Thoracic aorta (tissue), 2 donors: ENCODE results near the gene EGFLAM. TPM values are rescaled to one million over a fixed set of nuclear protein-coding genes. Genes with fewer than 3 reads are reported as not detected.

Experiments
- ATAC-seq: fragments of 150-250 bp; one replicate; pipeline ENCODE4 v1.8.0; 2017; ENCODE audit warnings: low read depth; ENCODE audit not compliant: insufficient number of reproducible peaks, low FRiP score
- DNase-seq: peaks from one replicate; pipeline ENCODE4 v3.0.0-alpha.2; 2020; ENCODE audit warnings: low spot score
- H3K27ac ChIP-seq, 2 donors: fragments of 200-600 bp; sonication (generic); 1 replicate in 1 of 2; 2 replicates in 1 of 2; pipeline ENCODE4 v1.5.1; 2016; ENCODE audit warnings: mild to moderate bottlenecking in 2 of 2, moderate library complexity in 2 of 2
- H3K27me3 ChIP-seq: fragments of 200-600 bp; sonication (generic); replicated peaks from 2 replicates; pipeline ENCODE4 v1.6.0; 2016; ENCODE audit warnings: mild to moderate bottlenecking; ENCODE audit not compliant: insufficient read depth
- H3K36me3 ChIP-seq: fragments of 200-600 bp; sonication (generic); one replicate; pipeline ENCODE4 v1.5.1; 2016
- H3K4me1 ChIP-seq, 2 donors: fragments of 200-600 bp; sonication (generic); 1 replicate in 1 of 2; 2 replicates in 1 of 2; pipeline versions ENCODE4 v1.5.1 to v1.6.0; 2016; ENCODE audit warnings: low read depth in 2 of 2, mild to moderate bottlenecking in 1 of 2; ENCODE audit not compliant: control insufficient read depth in 1 of 2
- H3K4me3 ChIP-seq: fragments of 200-600 bp; sonication (generic); 2 replicates; pipeline ENCODE4 v1.5.1; 2016; ENCODE audit warnings: mild to moderate bottlenecking
- H3K9me3 ChIP-seq: fragments of 200-600 bp; sonication (generic); 2 replicates; pipeline ENCODE4 v1.5.1; 2016
- CTCF ChIP-seq: fragments of 200-600 bp; sonication (generic); IDR thresholded peaks from one replicate; pipeline ENCODE4 v1.5.1; 2019; ENCODE audit warnings: antibody characterized with exemption
- total RNA-seq, 2 donors: library from RNA; depleted of rRNA; stranded (reverse); fragments of >200 nt; gene quantifications; one replicate each; pipeline versions ENCODE4 v1.1.0 to v1.2.3, GENCODE V29; 2016

EGFLAM gene
- total RNA-seq, 2 donors from 2014 or later: 10.7 to 23.4 TPM

- Histone ChIP-seq H3K4me3 (no peak overlapping the region), H3K36me3 (no peaks in the 10 kb centered on the region), H3K9me3 (no peaks in the 10 kb centered on the region), H3K27ac (no peak overlapping the region), H3K4me1 (no peaks in the 10 kb centered on the region), H3K27me3 (no peaks in the 10 kb centered on the region)
- DNase-seq (no peak), ATAC-seq (no peak)
- TF ChIP-seq CTCF: no peak
Observed at GRCh38 chr5:38240212-38240611, 18.1 kb upstream of the EGFLAM start.

DNA sequence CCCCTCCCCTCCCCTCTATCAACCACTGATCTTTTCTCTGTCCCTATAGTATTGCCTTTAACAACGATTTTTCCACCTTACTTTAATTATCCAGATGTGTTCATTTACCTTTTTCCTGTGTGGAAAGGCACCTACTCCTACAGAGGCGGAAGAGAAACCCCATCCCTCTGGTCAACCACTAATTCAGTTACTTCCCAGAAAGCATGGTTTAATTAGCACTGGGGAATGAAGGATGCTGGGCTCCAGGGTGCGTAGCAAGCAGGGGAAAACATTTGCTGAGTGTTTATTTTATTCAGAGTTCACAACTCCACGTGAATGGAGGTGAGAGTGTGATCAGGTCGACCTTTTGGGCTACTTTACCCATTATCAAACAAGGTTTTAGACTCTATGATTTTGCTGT, 16.7 kb upstream of the EGFLAM start:
- no peaks in the 10 kb centered on the region for H3K4me1 ChIP-seq

DNA sequence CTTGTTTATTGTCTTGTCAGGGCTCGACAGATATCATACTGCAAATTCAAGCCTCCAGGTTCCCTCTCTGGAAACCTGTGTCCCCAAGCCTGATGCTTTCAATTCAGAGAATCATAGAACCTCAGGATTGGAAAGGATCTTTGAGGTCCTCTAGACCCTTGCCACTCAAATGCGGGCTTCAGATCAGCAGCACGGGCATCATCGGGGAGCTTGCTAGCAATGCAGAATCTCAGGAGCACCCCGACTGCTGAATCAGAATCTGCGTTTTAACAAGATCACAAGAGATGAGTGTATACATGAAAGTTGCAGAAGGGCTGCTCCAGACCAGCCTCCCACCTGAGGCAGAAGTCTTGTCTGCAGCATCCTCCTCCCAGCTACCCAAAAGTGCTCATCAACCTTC, 13.1 kb upstream of the EGFLAM start:
- no peaks in the 10 kb centered on the region for H3K4me1 ChIP-seq
- H3K27ac ChIP-seq: no peak overlapping the region
- no peak for TF ChIP-seq CTCF
- H3K36me3 ChIP-seq: no peaks in the 10 kb centered on the region
- no peaks in the 10 kb centered on the region for H3K9me3 ChIP-seq
- ATAC-seq (no peak), DNase-seq (no peak)
- H3K27me3 ChIP-seq: no peaks in the 10 kb centered on the region
- H3K4me3 ChIP-seq: no peak overlapping the region

More for the DNA sequence above, 16.7 kb upstream of the EGFLAM start:
- H3K36me3 ChIP-seq: no peaks in the 10 kb centered on the region
- DNase-seq: no peak
- no peak overlapping the region for H3K4me3 ChIP-seq
- no peak overlapping the region for H3K27ac ChIP-seq
- TF ChIP-seq CTCF: no peak
- H3K27me3 ChIP-seq: no peaks in the 10 kb centered on the region
- no peaks in the 10 kb centered on the region for H3K9me3 ChIP-seq
- no peak for ATAC-seq

DNA sequence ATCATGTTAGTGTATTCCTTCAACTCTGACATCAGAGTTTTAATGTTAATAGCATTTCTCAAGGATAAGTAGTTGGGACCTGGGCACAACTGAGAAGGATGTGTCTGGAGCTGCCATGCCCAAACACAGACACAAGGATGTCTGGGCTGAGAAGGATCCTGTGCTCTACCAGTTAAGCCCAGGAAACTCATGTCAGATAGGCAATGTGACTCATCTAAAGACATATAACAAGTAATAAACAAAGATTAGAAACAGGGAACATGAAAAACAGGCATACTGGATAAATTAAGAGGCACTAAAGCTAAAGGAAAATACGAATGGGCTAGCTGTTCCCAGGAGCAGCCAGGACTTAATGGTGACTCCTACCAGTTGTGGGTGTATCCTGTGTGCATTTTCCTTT, 9.1 kb upstream of the EGFLAM start:
- ATAC-seq (no peak), DNase-seq (no peak)
- TF ChIP-seq CTCF: no peak
- H3K4me3 ChIP-seq: no peak overlapping the region
- no peaks in the 10 kb centered on the region for H3K4me1 ChIP-seq
- no peaks in the 10 kb centered on the region for H3K9me3 ChIP-seq
- no peaks in the 10 kb centered on the region for H3K36me3 ChIP-seq
- no peak overlapping the region for H3K27ac ChIP-seq
- no peaks in the 10 kb centered on the region for H3K27me3 ChIP-seq

- DNase-seq: no peak
- Histone ChIP-seq H3K4me3 (no peak overlapping the region), H3K9me3 (no peaks in the 10 kb centered on the region), H3K27ac (no peak overlapping the region), H3K4me1 (no peaks in the 10 kb centered on the region), H3K27me3 (no peaks in the 10 kb centered on the region), H3K36me3 (no peaks in the 10 kb centered on the region)
- ATAC-seq: no peak
- no peak for TF ChIP-seq CTCF
Observed at GRCh38 chr5:38249812-38250211, 8.5 kb upstream of the EGFLAM start.
